Smooth muscle cell of the umbilical artery (primary cell): ENCODE data around the gene TMEM14A. TPM values are rescaled to one million over a fixed set of nuclear protein-coding genes. Genes with fewer than 3 reads are reported as not detected.

ENCODE experiments used
- total RNA-seq: library from RNA; depleted of rRNA; stranded (reverse); fragments of >200 nt; gene quantifications from 2 replicates; pipeline ENCODE4 v1.2.3, GENCODE V29; 2014

TMEM14A gene
- total RNA-seq: 30.0 and 38.0 TPM in 2 replicates

GRCh38 chr6:52670502-52671409 is at the start of gene TMEM14A:
TSS of gene TMEM14A (plus strand) at chr6:52671113. CDS start at chr6:52677103, 5,990 bp downstream.

Other genes with a start within 250 kb of the TMEM14A start
- gene TRAM2, start 94.1 kb upstream of the TMEM14A start, total RNA-seq: 38.3 and 81.1 TPM in 2 replicates
- gene GSTA2, start 92.4 kb downstream of the TMEM14A start, total RNA-seq: not detected in 2 replicates
- gene GSTA1, start 132.7 kb downstream of the TMEM14A start, total RNA-seq: not detected in 2 replicates
- not detected in 2 replicates for gene GSTA5, start 169.7 kb downstream of the TMEM14A start, total RNA-seq
- gene GSTA3, start 238.6 kb downstream of the TMEM14A start, total RNA-seq: not detected in 2 replicates